GM10266 (cell line): Measurements from ENCODE around the gene ACVR2A.

Experiments used
- DNase-seq: peaks from one replicate; pipeline ENCODE4 v3.0.0; 2012; ENCODE audit errors: extremely low spot score
- CTCF ChIP-seq: IDR thresholded peaks from 2 replicates; pipeline ENCODE4 v1.5.1; 2012; ENCODE audit warnings: mild to moderate bottlenecking, low read depth; ENCODE audit not compliant: control insufficient read depth, insufficient read depth; ENCODE audit errors: missing control alignments

The ACVR2A gene

GRCh38 chr2:147869934-147870333 lies 25.1 kb downstream of the ACVR2A start:
- TF ChIP-seq CTCF = no peak
- DNase-seq = no peak

DNA sequence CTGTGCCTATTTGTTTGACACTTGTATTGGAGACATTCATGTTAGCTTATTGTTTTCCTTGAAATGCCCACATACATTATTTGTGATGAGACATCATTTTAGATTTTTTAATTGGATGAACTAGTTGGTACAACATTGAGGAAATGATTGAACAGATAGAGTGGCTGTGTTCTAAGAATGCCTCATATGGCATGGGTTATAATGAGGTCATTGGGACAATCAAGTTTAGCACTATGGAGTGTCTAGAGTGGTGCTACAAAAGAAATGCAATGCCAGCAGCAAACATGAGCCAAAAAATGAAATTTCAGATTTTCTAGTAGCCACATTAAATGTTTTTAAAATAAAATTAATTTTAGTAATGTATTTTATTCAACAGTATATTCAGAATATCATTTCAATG lies 28.1 kb downstream of the ACVR2A start:
- DNase-seq = no peak

GRCh38 chr2:147873859-147874483 lies 29.1 kb downstream of the ACVR2A start:
- no peak for DNase-seq
- no peak for TF ChIP-seq CTCF

More for the DNA sequence above, 28.1 kb downstream of the ACVR2A start:
- no peak for TF ChIP-seq CTCF

GRCh38 chr2:147879846-147880245 lies 35.0 kb downstream of the ACVR2A start:
- no peak for DNase-seq
- no peak for TF ChIP-seq CTCF

- TF ChIP-seq CTCF = no peak
- DNase-seq = no peak
These were observed 37.8 kb downstream of the ACVR2A start for GRCh38 chr2:147882631-147883030.

GRCh38 chr2:147884830-147885229 lies 40.0 kb downstream of the ACVR2A start:
- no peak for TF ChIP-seq CTCF
- no peak for DNase-seq

DNA sequence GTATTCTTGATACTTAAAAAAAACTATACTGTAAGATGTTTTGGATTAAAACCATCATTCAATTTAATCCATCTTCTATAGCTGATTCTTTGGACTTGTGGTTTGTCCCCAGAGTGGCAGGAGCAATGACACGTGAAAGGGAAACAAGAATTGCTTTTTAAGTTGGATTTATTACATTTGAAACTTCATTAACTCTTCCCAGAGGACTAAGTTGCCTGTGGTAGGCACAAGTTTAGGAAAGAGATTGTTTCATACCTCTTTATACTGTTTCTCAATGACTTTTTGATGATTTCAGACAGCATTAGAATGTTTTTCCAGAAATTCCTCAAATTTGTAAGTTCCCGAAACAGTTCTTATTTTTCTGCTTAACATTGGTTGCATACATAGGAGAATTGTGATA lies 41.3 kb downstream of the ACVR2A start:
- no peak for DNase-seq
- TF ChIP-seq CTCF = no peak
